GM12873 (cell line): Measurements from ENCODE around the gene WDPCP.

Experiments used
- TF ChIP-seq, protein P1 (sequence below): IDR thresholded peaks from 2 replicates; pipeline ENCODE4 v1.5.1; 2012; ENCODE audit warnings: low read depth, mild to moderate bottlenecking, moderate library complexity, low read length, control low read depth; ENCODE audit not compliant: insufficient read depth; ENCODE audit errors: missing control alignments

The WDPCP gene

GRCh38 chr2:63544017-63544627 lies 44.2 kb downstream of the WDPCP start:
- TF ChIP-seq, protein P1, sequence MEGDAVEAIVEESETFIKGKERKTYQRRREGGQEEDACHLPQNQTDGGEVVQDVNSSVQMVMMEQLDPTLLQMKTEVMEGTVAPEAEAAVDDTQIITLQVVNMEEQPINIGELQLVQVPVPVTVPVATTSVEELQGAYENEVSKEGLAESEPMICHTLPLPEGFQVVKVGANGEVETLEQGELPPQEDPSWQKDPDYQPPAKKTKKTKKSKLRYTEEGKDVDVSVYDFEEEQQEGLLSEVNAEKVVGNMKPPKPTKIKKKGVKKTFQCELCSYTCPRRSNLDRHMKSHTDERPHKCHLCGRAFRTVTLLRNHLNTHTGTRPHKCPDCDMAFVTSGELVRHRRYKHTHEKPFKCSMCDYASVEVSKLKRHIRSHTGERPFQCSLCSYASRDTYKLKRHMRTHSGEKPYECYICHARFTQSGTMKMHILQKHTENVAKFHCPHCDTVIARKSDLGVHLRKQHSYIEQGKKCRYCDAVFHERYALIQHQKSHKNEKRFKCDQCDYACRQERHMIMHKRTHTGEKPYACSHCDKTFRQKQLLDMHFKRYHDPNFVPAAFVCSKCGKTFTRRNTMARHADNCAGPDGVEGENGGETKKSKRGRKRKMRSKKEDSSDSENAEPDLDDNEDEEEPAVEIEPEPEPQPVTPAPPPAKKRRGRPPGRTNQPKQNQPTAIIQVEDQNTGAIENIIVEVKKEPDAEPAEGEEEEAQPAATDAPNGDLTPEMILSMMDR, result peak; percentile 43

DNA sequence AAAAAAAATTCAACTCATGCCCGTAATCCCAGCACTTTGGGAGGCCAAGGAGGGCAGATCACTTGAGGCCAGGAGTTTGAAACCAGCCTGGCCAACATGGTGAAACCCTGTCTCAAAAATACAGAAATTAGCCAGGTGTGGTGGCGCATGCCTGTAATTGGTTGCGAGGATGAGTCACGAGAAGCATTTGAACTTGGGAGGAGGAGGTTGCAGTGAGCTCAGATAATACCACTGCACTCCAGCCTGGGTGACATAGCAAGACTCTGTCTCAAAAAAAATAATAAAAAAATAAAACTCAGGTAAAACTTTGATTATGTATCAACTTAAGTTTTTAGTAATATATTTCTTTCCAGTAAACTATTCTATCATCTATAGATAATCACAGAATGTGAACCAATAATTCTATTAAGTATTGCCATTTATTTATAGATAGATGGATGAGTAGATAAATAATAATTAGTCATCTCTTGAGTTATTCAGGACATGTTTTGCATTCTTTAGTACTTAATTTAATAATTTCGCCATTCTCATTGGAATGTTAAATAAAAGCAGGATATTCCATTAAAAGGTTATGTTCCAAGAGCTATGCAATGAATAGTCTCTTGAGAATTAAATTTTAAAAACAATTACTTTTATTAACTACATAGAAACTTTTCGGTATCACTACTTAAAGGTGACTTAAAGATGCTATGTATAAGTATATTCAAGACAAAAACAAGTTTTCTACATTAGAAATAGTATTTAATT lies 48.7 kb downstream of the WDPCP start:
- TF ChIP-seq, protein P1, result no peak

GRCh38 chr2:63538390-63538789 lies 49.9 kb downstream of the WDPCP start:
- TF ChIP-seq, protein P1, result no peak

DNA sequence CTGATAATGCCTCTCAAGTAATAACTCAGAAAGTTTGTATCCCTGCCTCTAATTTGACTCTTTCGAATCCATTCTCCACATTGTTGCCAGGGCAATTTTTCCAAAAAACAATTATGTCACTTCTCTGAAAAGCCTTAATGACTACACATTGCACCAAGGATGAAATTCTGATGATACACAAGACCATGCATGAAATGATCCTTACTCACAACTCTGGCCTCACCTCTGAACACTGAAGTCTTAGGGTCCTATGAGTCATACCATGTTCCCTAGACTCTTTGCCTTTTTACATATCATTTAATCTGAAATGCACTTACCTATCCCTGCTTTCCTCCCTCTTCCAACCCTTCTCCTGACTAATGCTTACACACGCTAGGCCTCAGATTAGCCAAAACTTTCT lies 51.0 kb downstream of the WDPCP start:
- TF ChIP-seq, protein P1, result no peak

DNA sequence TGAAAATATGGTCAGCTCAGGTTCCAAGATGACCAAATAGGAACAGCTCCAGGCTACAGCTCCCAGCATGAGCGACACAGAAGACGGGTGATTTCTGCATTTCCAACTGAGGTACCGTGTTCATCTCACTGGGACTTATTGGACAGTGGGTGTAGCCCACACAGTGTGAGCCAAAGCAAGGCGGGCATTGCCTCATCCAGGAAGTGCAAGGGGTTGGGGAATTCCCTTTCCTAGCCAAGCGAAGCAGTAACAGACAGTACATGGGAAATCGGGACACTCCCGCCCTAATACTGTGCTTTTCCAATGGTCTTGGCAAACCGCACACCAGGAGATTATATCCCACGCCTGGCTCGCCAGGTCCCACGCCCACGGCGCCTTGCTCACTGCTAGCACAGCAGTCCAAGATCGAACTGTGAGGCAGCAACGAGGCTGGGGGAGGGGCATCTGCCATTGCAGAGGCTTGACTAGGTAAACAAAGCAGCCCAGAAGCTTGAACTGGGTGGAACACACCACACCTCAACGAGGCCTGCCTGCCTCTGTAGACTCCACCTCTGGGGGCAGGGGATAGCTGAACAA lies 57.5 kb downstream of the WDPCP start:
- TF ChIP-seq, protein P1, result no peak

- TF ChIP-seq, protein P1, result no peak
Measured at GRCh38 chr2:63525905-63526304, 62.4 kb downstream of the WDPCP start.

GRCh38 chr2:63522950-63523349 lies 65.3 kb downstream of the WDPCP start:
- TF ChIP-seq, protein P1, result no peak
